ENCODE data around the gene HOXA11.

HOXA11 gene

DNA sequence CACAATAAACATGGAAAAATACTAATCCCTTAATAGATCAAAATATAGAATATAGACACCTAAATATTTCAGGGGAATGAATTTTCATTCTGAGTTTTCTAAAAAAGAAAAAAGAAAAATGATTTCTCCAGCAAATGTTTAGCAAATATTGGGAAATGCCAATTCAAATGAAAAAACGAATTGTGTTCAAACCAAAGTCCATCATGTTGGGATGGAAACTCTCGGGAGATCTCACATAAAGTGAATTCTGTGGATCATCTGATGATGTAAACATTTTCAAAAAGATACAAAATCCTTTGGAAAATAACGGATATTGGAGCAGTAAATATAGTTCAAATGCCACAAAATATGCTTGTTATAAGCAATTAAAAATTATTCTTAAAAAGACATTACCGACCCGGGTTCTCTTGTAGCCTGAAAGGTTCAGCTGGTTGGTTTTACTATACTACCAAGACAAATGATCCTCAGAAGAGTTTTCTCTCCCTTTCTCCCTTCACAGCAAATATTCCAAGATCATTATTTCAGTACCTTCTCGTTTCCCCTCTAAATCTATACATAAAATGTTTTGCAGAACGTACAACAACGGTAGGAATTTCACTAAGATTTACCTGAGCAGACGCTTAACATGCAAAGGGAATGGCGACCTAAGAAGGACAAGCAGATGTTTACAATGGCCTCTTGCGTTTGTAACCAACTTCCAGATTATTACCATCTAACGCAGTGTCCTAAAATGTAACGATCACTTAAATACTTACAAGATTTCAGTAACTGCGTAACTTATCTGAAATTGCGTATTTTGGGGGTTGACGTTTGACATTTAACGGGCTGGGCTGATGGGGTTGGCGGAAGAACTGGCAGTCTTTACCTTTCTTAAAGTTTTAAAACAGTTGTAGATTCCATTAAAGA lies 12.4 kb upstream of the HOXA11 start:
- H3K4me3 ChIP-seq (replicated peaks in 1 of 2; ENCODE audit: low read depth in 2 of 2, low read length in 2 of 2): no peak overlapping the region
- TF ChIP-seq, protein P1, sequence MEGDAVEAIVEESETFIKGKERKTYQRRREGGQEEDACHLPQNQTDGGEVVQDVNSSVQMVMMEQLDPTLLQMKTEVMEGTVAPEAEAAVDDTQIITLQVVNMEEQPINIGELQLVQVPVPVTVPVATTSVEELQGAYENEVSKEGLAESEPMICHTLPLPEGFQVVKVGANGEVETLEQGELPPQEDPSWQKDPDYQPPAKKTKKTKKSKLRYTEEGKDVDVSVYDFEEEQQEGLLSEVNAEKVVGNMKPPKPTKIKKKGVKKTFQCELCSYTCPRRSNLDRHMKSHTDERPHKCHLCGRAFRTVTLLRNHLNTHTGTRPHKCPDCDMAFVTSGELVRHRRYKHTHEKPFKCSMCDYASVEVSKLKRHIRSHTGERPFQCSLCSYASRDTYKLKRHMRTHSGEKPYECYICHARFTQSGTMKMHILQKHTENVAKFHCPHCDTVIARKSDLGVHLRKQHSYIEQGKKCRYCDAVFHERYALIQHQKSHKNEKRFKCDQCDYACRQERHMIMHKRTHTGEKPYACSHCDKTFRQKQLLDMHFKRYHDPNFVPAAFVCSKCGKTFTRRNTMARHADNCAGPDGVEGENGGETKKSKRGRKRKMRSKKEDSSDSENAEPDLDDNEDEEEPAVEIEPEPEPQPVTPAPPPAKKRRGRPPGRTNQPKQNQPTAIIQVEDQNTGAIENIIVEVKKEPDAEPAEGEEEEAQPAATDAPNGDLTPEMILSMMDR (IDR thresholded peaks at IDR 0.05; ENCODE audit: low read depth, low read length): no peak
- no peak for DNase-seq (ENCODE audit: low read depth in 2 of 2)

DNA sequence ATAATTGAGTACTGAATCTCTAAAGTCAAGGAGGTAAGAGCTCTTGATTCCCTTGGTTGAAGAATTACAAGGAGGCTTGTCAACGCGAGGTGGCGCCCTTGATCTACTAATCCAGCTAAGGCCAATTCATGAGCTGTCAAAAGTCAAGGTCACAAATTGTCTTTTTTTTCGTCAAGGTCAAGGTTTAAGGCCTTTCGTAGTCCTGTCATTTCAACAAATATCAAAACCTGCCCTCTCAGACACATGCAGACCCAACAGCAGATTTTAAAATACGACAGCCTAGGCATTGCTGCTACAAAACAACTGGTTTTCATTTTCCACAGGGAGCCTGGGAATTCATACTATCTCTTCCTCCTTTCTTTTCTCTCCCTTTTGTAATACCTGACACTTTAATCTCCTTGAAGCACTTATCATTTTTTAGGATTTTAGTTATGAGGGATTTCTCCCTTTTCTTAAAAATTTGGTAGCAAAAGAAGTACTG lies 11.3 kb upstream of the HOXA11 start:
- TF ChIP-seq, protein P1 (IDR thresholded peaks at IDR 0.05; ENCODE audit: low read depth, low read length): peak; percentile 74
- H3K4me3 ChIP-seq (replicated peaks in 1 of 2; ENCODE audit: low read depth in 2 of 2, low read length in 2 of 2): no peak overlapping the region
- DNase-seq (ENCODE audit: low read depth in 2 of 2): peak; percentile 82 to 84

GRCh38 chr7:27194686-27195379 lies 9.8 kb upstream of the HOXA11 start:
- H3K4me3 ChIP-seq (replicated peaks in 1 of 2; ENCODE audit: low read depth in 2 of 2, low read length in 2 of 2): no peak overlapping the region
- TF ChIP-seq, protein P1 (IDR thresholded peaks at IDR 0.05; ENCODE audit: low read depth, low read length): no peak
- DNase-seq (ENCODE audit: low read depth in 2 of 2): no peak

DNA sequence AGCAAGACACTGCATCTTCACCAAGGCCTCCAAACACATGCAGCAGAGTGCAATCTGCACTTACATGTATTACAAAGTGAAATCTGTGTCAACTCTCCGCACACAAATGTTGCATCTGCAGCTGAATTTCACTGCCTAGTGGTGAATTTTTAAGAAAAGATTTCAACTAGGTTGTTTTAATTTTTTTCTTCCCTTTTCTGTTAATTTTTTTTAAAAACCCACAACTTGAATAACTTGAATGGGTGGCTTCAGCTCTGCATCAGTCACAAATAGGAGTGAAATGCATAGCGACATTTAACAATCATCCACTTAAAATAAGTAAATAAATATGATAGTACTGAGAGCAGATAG lies 8.9 kb upstream of the HOXA11 start:
- TF ChIP-seq, protein P1 (IDR thresholded peaks at IDR 0.05; ENCODE audit: low read depth, low read length): no peak
- no peak overlapping the region for H3K4me3 ChIP-seq (replicated peaks in 1 of 2; ENCODE audit: low read depth in 2 of 2, low read length in 2 of 2)
- no peak for DNase-seq (ENCODE audit: low read depth in 2 of 2)

DNA sequence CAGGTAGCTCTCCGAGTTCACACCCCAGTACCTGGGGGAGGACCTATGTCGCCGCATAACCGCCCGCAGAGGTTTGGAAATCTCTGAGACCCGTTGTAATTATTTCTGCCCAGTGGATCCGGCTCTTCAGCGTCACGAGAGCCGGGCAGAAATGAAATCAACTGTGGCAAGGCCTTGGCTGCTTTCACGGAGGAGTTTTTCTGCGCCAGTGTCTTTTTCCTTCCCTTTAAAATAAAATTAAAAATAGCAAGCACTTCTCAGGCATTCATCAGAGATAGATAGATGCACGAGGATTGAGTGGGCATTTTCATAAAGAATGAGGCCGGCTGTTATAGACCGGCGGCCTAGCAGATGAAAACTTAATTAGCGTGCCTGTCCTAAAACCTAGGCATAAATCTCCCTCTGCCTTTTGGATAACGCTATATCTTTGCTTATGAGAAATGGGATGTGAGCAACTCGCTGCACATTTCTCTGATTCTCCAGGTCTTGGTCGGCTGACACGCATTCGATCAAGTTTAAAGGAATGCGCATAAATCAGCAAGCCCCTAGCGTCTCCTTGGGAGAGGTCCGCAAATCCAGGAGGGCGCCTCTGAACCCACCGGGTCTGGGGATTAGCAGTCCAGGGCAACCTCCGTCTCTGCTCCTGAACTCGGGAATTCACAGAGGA lies 8.4 kb upstream of the HOXA11 start:
- TF ChIP-seq, protein P1 (IDR thresholded peaks at IDR 0.05; ENCODE audit: low read depth, low read length): no peak
- DNase-seq (ENCODE audit: low read depth in 2 of 2): no peak
- no peak overlapping the region for H3K4me3 ChIP-seq (replicated peaks in 1 of 2; ENCODE audit: low read depth in 2 of 2, low read length in 2 of 2)

GRCh38 chr7:27192546-27193334 lies 7.7 kb upstream of the HOXA11 start:
- peak in 1 of 2 donors; percentile 17 for DNase-seq (ENCODE audit: low read depth in 2 of 2)
- no peak overlapping the region for H3K4me3 ChIP-seq (replicated peaks in 1 of 2; ENCODE audit: low read depth in 2 of 2, low read length in 2 of 2)
- TF ChIP-seq, protein P1 (IDR thresholded peaks at IDR 0.05; ENCODE audit: low read depth, low read length): no peak

Measured in cardiac fibroblast (primary cell).